ENCODE measurements around the gene EXOC3L1. TPM values are rescaled to one million over a fixed set of nuclear protein-coding genes. Genes with fewer than 3 reads are reported as not detected.

Gene EXOC3L1
- polyA plus RNA-seq, 1 experiment = not detected

- Histone ChIP-seq H3K27ac (ENCODE audit: low read depth, low read length) (no peak within 1 kb of the TSS), H3K4me3 (ENCODE audit: low read depth, low read length) (no peak within 1 kb of the TSS), H3K9me3 (ENCODE audit: control insufficient read depth, insufficient read depth, low read length) (no peaks in the 10 kb centered on the region; the same call in 1 of the 2 replicates), H3K27me3 (ENCODE audit: control insufficient read depth, insufficient read depth, low read length) (no peaks in the 10 kb centered on the region)
- DNase-seq (ENCODE audit: low read depth, low spot score) = no peak
- POLR2A ChIA-PET = interaction anchor here (1.0 to 2.4 kb wide), 3 partner anchors 10 to 62 kb away, joined by 3 to 9 read pairs (median 4); partner anchors contain the start of gene TMEM208
- TF ChIP-seq, protein P1, sequence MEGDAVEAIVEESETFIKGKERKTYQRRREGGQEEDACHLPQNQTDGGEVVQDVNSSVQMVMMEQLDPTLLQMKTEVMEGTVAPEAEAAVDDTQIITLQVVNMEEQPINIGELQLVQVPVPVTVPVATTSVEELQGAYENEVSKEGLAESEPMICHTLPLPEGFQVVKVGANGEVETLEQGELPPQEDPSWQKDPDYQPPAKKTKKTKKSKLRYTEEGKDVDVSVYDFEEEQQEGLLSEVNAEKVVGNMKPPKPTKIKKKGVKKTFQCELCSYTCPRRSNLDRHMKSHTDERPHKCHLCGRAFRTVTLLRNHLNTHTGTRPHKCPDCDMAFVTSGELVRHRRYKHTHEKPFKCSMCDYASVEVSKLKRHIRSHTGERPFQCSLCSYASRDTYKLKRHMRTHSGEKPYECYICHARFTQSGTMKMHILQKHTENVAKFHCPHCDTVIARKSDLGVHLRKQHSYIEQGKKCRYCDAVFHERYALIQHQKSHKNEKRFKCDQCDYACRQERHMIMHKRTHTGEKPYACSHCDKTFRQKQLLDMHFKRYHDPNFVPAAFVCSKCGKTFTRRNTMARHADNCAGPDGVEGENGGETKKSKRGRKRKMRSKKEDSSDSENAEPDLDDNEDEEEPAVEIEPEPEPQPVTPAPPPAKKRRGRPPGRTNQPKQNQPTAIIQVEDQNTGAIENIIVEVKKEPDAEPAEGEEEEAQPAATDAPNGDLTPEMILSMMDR (IDR thresholded peaks at IDR 0.05; ENCODE audit: low read depth, low read length) = peak; percentile 31; the same call in 1 of the 2 replicates
- CTCF ChIA-PET = interaction anchor here (0.9 to 1.4 kb wide), 2 partner anchors 44 to 85 kb away, joined by 3 to 4 read pairs; no protein-coding TSS in a partner anchor
Observed at GRCh38 chr16:67199011-67199807, 9.3 kb upstream of the EXOC3L1 start, which contains the start of gene ELMO3. ELMO3 (plus strand) TSS chr16:67199131; CDS start chr16:67199327, 196 bp downstream.

- Histone ChIP-seq H3K9me3 (ENCODE audit: control insufficient read depth, insufficient read depth, low read length) (no peaks in the 10 kb centered on the region; the same call in 1 of the 2 replicates), H3K27ac (ENCODE audit: low read depth, low read length) (no peak overlapping the region), H3K27me3 (ENCODE audit: control insufficient read depth, insufficient read depth, low read length) (no peaks in the 10 kb centered on the region), H3K4me3 (ENCODE audit: low read depth, low read length) (no peak overlapping the region)
- ChIA-PET CTCF (interaction anchor here (0.5 to 1.4 kb wide), 10 partner anchors 9 to 249 kb away, joined by 3 to 5 read pairs (median 4); partner anchors contain the start of gene CES3), POLR2A (interaction anchor here (1.0 to 2.4 kb wide), 5 partner anchors 10 to 62 kb away, joined by 3 to 9 read pairs (median 3); partner anchors contain the start of gene TMEM208)
- no peak for DNase-seq (ENCODE audit: low read depth, low spot score)
- TF ChIP-seq, protein P1 (IDR thresholded peaks at IDR 0.05; ENCODE audit: low read depth, low read length) = peak; percentile 60
Observed at GRCh38 chr16:67198238-67198734, 8.3 kb upstream of the EXOC3L1 start.

GRCh38 chr16:67197704-67198103 is 7.8 kb upstream of the EXOC3L1 start:
- DNase-seq (ENCODE audit: low read depth, low spot score) = no peak
- ChIA-PET POLR2A (interaction anchor here (1.0 to 2.4 kb wide), 5 partner anchors 11 to 63 kb away, joined by 3 to 9 read pairs (median 3); partner anchors contain the start of gene TMEM208), CTCF (interaction anchor here (0.5 to 1.4 kb wide), 9 partner anchors 8 to 250 kb away, joined by 3 to 5 read pairs (median 4); partner anchors contain the start of gene CES3)
- Histone ChIP-seq H3K9me3 (ENCODE audit: control insufficient read depth, insufficient read depth, low read length) (no peaks in the 10 kb centered on the region; the same call in 1 of the 2 replicates), H3K4me3 (ENCODE audit: low read depth, low read length) (no peak overlapping the region), H3K27me3 (ENCODE audit: control insufficient read depth, insufficient read depth, low read length) (no peaks in the 10 kb centered on the region), H3K27ac (ENCODE audit: low read depth, low read length) (no peak overlapping the region)
- TF ChIP-seq, protein P1 (IDR thresholded peaks at IDR 0.05; ENCODE audit: low read depth, low read length) = no peak

DNA sequence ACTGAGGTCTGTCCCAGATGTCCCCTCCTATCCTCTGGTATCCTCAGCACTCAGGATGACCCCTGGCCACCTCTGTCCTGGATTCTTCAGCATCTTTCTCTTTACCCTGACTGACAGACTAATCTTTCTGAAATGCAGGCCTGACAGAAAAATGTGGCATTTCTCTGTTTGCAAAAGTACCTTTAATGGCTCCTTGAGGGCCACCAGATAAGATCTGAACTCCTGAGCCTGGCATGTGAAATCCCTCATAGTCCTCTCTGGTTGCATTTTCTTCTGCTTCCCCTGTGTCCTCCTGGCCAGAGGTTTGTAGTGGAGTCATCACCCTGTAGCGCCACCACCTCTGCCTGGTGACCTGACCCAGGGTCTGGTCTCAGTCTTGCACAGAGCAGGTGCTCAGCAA is 6.9 kb upstream of the EXOC3L1 start:
- Histone ChIP-seq H3K4me3 (ENCODE audit: low read depth, low read length) (no peak overlapping the region), H3K9me3 (ENCODE audit: control insufficient read depth, insufficient read depth, low read length) (no peaks in the 10 kb centered on the region; the same call in 1 of the 2 replicates), H3K27ac (ENCODE audit: low read depth, low read length) (no peak overlapping the region), H3K27me3 (ENCODE audit: control insufficient read depth, insufficient read depth, low read length) (no peaks in the 10 kb centered on the region)
- DNase-seq (ENCODE audit: low read depth, low spot score) = no peak
- ChIA-PET CTCF (interaction anchor here (1.0 to 1.3 kb wide), 2 partner anchors 10 to 236 kb away, joined by 3 to 4 read pairs; partner anchors contain the start of gene CES3), POLR2A (no interaction called here)
- TF ChIP-seq, protein P1 (IDR thresholded peaks at IDR 0.05; ENCODE audit: low read depth, low read length) = no peak
